Measurements from ENCODE around the gene FSIP2. TPM values are rescaled to one million over a fixed set of nuclear protein-coding genes. Genes with fewer than 3 reads are reported as not detected.

FSIP2 gene, protein sequence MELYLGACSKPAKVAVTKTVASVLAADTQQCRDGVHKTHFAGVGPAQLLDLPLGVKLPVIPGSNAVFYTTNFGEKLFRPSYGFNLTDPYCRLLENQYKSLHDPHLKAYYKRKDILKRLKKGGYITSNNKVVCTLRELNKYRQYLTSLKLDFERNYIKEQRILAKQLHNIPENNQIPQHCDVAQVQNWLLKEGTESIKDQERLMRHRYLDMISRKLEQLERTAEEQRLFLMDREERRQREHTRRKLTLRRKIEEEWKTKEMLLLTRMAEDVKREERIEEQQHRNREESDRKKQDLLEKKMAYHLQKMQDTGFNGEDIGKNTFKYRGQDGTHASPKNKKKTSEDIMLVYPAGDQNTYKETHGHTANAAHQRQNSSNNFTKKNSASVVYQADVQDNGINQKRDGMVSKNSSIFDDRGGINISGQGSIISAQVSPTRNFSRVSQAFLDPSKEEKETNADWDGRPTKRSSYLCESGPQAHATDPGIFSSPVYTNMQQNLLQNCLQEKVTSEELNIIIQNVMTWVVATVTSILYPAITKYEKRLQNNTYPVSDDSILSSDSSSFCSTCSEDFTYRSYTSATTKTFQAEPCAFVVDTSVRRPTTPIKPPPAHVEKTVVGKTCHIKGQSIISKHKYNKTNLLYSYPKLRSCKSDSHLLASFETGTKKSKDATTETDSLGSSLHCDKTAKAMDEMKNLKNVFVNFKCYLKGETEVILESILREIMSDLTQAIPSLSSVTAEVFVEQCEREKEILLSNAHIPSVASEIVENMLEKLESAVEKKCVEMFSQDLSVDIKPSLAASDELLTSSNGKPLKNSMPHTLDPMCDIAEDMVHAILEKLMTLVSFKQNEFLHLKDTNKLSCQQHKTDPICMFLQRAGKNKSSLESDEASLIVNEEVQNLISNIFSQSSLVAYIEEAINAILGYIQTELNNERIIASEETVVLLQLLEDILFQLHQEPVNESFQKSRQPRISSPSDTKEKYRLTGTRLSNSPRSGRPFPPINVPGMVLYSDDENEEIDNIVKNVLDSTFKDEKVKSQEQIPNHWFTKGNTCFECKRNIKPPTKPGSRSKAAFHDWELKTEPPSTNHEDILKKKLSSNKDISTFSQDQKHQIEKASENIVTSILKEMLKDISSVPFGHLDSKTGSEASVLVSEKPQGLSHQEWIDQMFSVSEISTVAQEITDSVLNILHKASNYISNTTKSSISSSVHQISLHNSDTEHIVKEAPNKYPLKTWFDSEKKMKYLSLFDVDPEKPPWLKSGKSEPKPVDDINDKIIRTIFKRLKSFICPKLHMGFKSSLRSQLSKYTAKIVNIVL (N-terminal part only)
- under 1 TPM in 1 of 2 experiments, not detected in 1; 0.14 TPM for total RNA-seq

DNA sequence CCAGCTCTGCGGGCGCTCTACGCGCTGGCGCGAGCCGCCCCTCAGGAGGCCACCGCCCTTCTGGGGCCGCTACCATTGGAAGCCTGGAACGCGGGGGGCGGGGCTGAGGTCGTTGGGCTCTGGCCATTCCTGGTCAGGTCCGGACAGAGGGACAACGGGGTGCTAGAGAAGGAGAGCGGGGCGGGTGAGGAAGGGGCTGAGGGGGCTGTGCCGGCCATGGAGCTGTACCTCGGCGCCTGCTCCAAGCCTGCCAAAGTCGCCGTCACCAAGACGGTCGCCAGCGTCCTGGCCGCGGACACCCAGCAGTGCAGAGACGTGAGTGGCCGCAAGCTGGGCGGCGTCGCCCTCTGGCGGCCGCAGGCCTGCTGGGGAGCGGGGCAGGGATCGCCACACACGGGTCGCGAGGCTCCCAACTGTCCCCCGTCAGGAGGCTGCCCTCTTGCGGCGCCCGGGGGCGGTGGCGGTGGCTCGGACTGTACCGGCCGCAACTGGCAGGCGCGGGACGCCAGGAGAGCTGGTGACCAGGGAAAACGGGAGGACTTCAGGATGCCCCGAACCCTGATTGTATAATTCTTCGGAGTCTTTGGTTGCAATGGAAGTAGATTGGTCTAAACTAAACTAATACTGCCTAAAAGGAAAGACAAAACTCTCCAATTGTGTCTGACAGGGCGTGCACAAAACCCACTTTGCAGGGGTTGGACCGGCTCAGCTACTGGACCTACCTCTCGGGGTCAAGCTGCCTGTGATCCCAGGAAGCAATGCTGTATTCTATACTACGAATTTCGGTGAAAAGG lies at the start of gene FSIP2:
TSS of gene FSIP2 (plus strand) at position 126 of the 794 bp plus-strand sequence. CDS start at position 217, 91 bp downstream.
- no peaks in the 10 kb centered on the region for H3K36me3 Mint-ChIP-seq (ENCODE audit: low read depth)
- H3K27me3 Mint-ChIP-seq (ENCODE audit: low read depth): peaks cover 31% of the 10 kb centered on the region
- H3K4me1 Mint-ChIP-seq (ENCODE audit: low read depth): no peaks in the 10 kb centered on the region
- intact Hi-C loops (cut with micrococcal nuclease): loop anchor here (2.0 kb wide), 2 partner anchors 448 to 518 kb away; no protein-coding TSS in a partner anchor
- H3K9me3 Mint-ChIP-seq: peaks cover 3% of the 10 kb centered on the region
- peak; percentile 44 for DNase-seq
- H3K27ac Mint-ChIP-seq: no peak within 1 kb of the TSS
- CTCF ChIA-PET: interaction anchor here (0.6 to 1.8 kb wide), 7 partner anchors 8 to 904 kb away, joined by 3 to 7 read pairs (median 4); no protein-coding TSS in a partner anchor
- no peak within 1 kb of the TSS for H3K4me3 Mint-ChIP-seq

- H3K4me3 Mint-ChIP-seq: no peak overlapping the region
Measured at GRCh38 chr2:185689906-185690539, 48.6 kb upstream of the FSIP2 start.

GRCh38 chr2:185695711-185696235 lies 42.8 kb upstream of the FSIP2 start:
- CTCF ChIA-PET: no interaction called here
- Mint-ChIP-seq H3K27me3 (ENCODE audit: low read depth) (no peaks in the 10 kb centered on the region), H3K4me1 (ENCODE audit: low read depth) (no peaks in the 10 kb centered on the region), H3K36me3 (ENCODE audit: low read depth) (no peaks in the 10 kb centered on the region), H3K27ac (no peak overlapping the region), H3K9me3 (no peaks in the 10 kb centered on the region), H3K4me3 (no peak overlapping the region)
- DNase-seq: no peak
- intact Hi-C loops (cut with micrococcal nuclease): no loop called here

More at GRCh38 chr2:185689906-185690539, 48.6 kb upstream of the FSIP2 start:
- H3K27ac Mint-ChIP-seq: no peak overlapping the region
- DNase-seq: no peak
- no peaks in the 10 kb centered on the region for H3K4me1 Mint-ChIP-seq (ENCODE audit: low read depth)
- CTCF ChIA-PET: no interaction called here
- no peaks in the 10 kb centered on the region for H3K27me3 Mint-ChIP-seq (ENCODE audit: low read depth)
- H3K9me3 Mint-ChIP-seq: peaks cover 2% of the 10 kb centered on the region
- no peaks in the 10 kb centered on the region for H3K36me3 Mint-ChIP-seq (ENCODE audit: low read depth)
- intact Hi-C loops (cut with micrococcal nuclease): no loop called here

- no peaks in the 10 kb centered on the region for H3K4me1 Mint-ChIP-seq (ENCODE audit: low read depth)
- intact Hi-C loops (cut with micrococcal nuclease): no loop called here
- no peaks in the 10 kb centered on the region for H3K9me3 Mint-ChIP-seq
- no peak overlapping the region for H3K27ac Mint-ChIP-seq
- H3K27me3 Mint-ChIP-seq (ENCODE audit: low read depth): no peaks in the 10 kb centered on the region
- no peak for DNase-seq
- H3K4me3 Mint-ChIP-seq: no peak overlapping the region
- no peaks in the 10 kb centered on the region for H3K36me3 Mint-ChIP-seq (ENCODE audit: low read depth)
- CTCF ChIA-PET: no interaction called here
Measured at GRCh38 chr2:185700883-185701282, 37.7 kb upstream of the FSIP2 start.

GRCh38 chr2:185734658-185735057 lies 3.9 kb upstream of the FSIP2 start:
- CTCF ChIA-PET: no interaction called here
- no peaks in the 10 kb centered on the region for H3K4me1 Mint-ChIP-seq (ENCODE audit: low read depth)
- DNase-seq: no peak
- intact Hi-C loops (cut with micrococcal nuclease): no loop called here
- H3K9me3 Mint-ChIP-seq: peaks cover 3% of the 10 kb centered on the region
- no peaks in the 10 kb centered on the region for H3K36me3 Mint-ChIP-seq (ENCODE audit: low read depth)
- H3K27me3 Mint-ChIP-seq (ENCODE audit: low read depth): peaks cover 27% of the 10 kb centered on the region
- no peak overlapping the region for H3K27ac Mint-ChIP-seq
- H3K4me3 Mint-ChIP-seq: no peak overlapping the region

- Mint-ChIP-seq H3K9me3 (peaks cover 3% of the 10 kb centered on the region), H3K4me3 (no peak overlapping the region), H3K27me3 (ENCODE audit: low read depth) (peaks cover 31% of the 10 kb centered on the region), H3K36me3 (ENCODE audit: low read depth) (no peaks in the 10 kb centered on the region), H3K27ac (no peak overlapping the region), H3K4me1 (ENCODE audit: low read depth) (no peaks in the 10 kb centered on the region)
- intact Hi-C loops (cut with micrococcal nuclease): no loop called here
- no peak for DNase-seq
- CTCF ChIA-PET: no interaction called here
Measured at GRCh38 chr2:185736210-185736609, 2.4 kb upstream of the FSIP2 start.

GRCh38 chr2:185745864-185746859 lies 7.6 kb downstream of the FSIP2 start:
- intact Hi-C loops (cut with micrococcal nuclease): no loop called here
- no peaks in the 10 kb centered on the region for H3K4me1 Mint-ChIP-seq (ENCODE audit: low read depth)
- CTCF ChIA-PET: no interaction called here
- H3K36me3 Mint-ChIP-seq (ENCODE audit: low read depth): no peaks in the 10 kb centered on the region
- H3K4me3 Mint-ChIP-seq: no peak overlapping the region
- peaks cover 5% of the 10 kb centered on the region for H3K9me3 Mint-ChIP-seq
- H3K27ac Mint-ChIP-seq: no peak overlapping the region
- H3K27me3 Mint-ChIP-seq (ENCODE audit: low read depth): no peaks in the 10 kb centered on the region
- no peak for DNase-seq

DNA sequence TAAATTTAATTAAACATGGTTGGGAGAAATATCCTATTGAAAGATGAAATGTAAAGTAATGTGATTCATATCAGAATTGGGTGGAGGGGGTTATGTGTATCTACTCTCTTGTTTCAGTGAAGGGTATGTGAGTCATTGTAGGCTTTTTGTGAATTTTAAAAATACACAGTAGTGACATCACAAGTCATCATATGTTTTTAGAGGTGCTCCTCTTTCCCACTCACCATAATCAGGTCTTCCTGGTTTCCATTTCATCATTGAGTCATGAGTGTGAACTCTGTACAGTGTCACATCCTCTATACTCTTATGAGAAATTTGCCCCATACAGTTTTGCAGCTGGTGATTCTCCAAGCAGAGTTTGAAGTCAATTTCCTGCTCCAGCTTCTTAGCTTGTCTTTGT lies 18.8 kb downstream of the FSIP2 start:
- no peaks in the 10 kb centered on the region for H3K27me3 Mint-ChIP-seq (ENCODE audit: low read depth)
- H3K27ac Mint-ChIP-seq: no peak overlapping the region
- no peaks in the 10 kb centered on the region for H3K4me1 Mint-ChIP-seq (ENCODE audit: low read depth)
- intact Hi-C loops (cut with micrococcal nuclease): no loop called here
- CTCF ChIA-PET: interaction anchor here (0.7 kb wide), 1 partner anchor 115 kb away, joined by 5 read pairs; no protein-coding TSS in a partner anchor
- H3K36me3 Mint-ChIP-seq (ENCODE audit: low read depth): no peaks in the 10 kb centered on the region
- H3K4me3 Mint-ChIP-seq: no peak overlapping the region
- no peak for DNase-seq
- H3K9me3 Mint-ChIP-seq: no peaks in the 10 kb centered on the region

DNA sequence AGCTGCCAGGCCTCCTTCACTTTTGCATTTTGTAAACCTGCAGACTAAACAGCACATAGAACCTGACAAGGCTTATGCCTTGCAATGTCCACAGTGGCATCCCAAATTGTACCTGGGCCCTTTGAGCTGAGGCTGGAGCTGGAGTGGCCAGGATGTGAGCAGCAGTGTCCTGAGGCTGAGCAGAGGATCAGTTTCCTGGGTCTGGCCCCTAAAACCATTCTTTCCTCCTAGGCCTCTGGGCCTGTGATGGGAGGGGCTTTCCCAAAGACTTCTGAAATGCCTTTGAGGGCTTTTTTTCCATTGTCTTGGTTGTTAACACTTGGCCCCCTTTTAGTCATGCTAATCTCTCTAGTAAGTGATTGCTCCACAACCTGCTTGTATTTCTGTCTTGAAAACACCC lies 32.8 kb downstream of the FSIP2 start:
- H3K27me3 Mint-ChIP-seq (ENCODE audit: low read depth): no peaks in the 10 kb centered on the region
- no peak overlapping the region for H3K4me3 Mint-ChIP-seq
- peaks cover 55% of the 10 kb centered on the region for H3K9me3 Mint-ChIP-seq
- DNase-seq: no peak
- no peak overlapping the region for H3K27ac Mint-ChIP-seq
- intact Hi-C loops (cut with micrococcal nuclease): no loop called here
- no peaks in the 10 kb centered on the region for H3K4me1 Mint-ChIP-seq (ENCODE audit: low read depth)
- CTCF ChIA-PET: no interaction called here
- H3K36me3 Mint-ChIP-seq (ENCODE audit: low read depth): peaks cover 1% of the 10 kb centered on the region

DNA sequence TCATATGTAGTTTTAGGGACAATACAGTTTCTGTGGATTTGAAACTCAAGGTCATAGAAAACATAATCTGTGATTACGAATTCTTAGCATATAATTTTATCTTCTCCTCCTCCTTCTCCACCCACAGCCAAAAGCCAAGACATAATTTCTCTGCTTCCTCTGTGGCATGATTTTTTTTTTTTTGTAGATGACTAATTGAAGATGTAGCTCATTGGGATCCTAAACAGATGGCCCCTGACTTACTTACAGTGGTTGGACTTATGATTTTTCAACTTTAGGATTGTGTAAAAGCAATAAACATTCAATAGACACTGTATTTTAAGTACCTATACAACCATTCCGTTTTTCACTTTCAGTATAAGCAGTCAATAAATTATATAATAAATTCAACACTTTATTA lies 42.3 kb downstream of the FSIP2 start:
- no peak for DNase-seq
- Mint-ChIP-seq H3K4me3 (no peak overlapping the region), H3K36me3 (ENCODE audit: low read depth) (peaks cover 1% of the 10 kb centered on the region), H3K9me3 (no peaks in the 10 kb centered on the region), H3K4me1 (ENCODE audit: low read depth) (no peaks in the 10 kb centered on the region), H3K27me3 (ENCODE audit: low read depth) (no peaks in the 10 kb centered on the region), H3K27ac (no peak overlapping the region)
- intact Hi-C loops (cut with micrococcal nuclease): no loop called here
- CTCF ChIA-PET: no interaction called here

Data from activated naive CD4-positive, alpha-beta T cell treated with anti-CD3 and anti-CD28 coated beads for 36 hours (primary cell).